ENCODE measurements around the gene ABCB8. TPM values are rescaled to one million over a fixed set of nuclear protein-coding genes. Genes with fewer than 3 reads are reported as not detected.

Gene ABCB8
- total and polyA plus RNA-seq, 9 of the 15 experiments (the other 6 are each of a cell fraction or from before 2014, with no cell fraction given) = 7.6 to 106 (median 36.3) TPM

DNA sequence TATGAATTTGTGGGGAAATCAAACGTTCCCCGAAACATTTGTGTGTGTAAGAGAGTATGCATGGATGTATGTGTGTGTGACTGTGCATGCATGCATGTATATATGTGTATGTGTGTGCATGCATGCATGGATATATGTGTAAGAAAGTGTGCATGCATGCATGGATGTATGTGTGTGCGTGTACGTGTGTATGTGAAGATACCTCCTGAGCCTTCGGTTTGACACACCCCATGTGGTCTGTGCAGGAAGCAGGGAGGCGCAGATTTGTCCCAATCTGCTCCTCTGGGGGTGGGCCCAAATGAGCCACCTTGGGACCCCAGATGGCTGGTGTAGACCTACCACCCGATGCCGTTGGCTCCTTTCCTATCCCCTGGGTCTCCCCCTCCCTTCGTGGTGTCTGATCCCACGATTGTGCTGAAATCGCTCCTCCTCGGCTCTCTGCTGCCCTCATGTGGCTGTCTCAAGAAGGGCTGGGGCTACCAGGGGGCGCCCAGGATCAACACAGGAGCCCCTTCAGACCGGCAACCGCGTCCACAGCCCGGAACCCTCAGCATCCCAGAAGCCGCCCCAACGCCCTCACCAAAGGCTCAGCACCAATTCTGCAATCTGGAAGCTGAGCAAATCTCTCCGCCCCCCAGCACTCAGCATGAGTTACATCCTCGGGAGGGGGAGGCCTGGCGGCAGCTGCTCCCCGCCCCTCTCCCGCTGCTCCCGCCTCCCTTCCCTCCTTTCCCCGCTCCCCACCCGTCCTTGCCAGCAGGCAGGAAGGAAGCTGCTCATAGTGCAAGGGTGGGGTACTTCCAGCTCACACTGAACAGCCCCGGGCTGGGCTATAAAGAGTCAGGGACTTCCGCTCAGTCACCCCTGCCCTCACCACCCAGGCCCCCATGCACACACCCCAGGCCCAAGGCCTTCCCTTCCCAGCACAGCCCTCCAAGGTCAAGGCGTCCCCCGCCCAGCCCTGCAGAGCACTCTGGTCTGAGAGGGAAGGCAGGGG is 39.7 kb upstream of the ABCB8 start (continued):
- TF ChIP-seq KLF16 (IDR thresholded peaks at IDR 0.05) (peak; percentile 63), NCOA2 (IDR thresholded peaks at IDR 0.05; ENCODE audit: partially characterized antibody in 2 of 2) (no peak), ZNF146 (CRISPR knock-in tag; IDR thresholded peaks at IDR 0.05; ENCODE audit: unreplicated experiment) (no peak), E2F8 (IDR thresholded peaks at IDR 0.05; ENCODE audit: low read depth, partially characterized antibody) (no peak), BRD4 (IDR thresholded peaks at IDR 0.05) (no peak), SMAD1 (IDR thresholded peaks at IDR 0.05; ENCODE audit: low read depth, low read length, partially characterized antibody) (no peak), MEIS2 (IDR thresholded peaks at IDR 0.05; ENCODE audit: partially characterized antibody) (no peak), PPARD (CRISPR knock-in tag; IDR thresholded peaks at IDR 0.05) (no peak), PRMT5 (CRISPR knock-in tag; IDR thresholded peaks at IDR 0.05) (no peak), ZNF165 (CRISPR knock-in tag; IDR thresholded peaks at IDR 0.05; ENCODE audit: borderline replicate concordance) (no peak), MTA3 (IDR thresholded peaks at IDR 0.05; ENCODE audit: borderline replicate concordance) (peak; percentile 67; the same call in 1 of the 2 replicates), SLC30A9 (CRISPR knock-in tag; IDR thresholded peaks at IDR 0.05) (no peak), NFIX (CRISPR knock-in tag; IDR thresholded peaks at IDR 0.05; ENCODE audit: low read depth) (no peak), ZBED1 (IDR thresholded peaks at IDR 0.05) (no peak), HDAC6 (IDR thresholded peaks at IDR 0.05; ENCODE audit: low read depth, low read length) (no peak), ZNF766 (CRISPR knock-in tag; conservative IDR thresholded peaks at IDR 0.05) (no peak), BRD9 (IDR thresholded peaks at IDR 0.05; ENCODE audit: low read depth, partially characterized antibody) (no peak), NR4A1 (CRISPR knock-in tag; IDR thresholded peaks at IDR 0.05) (no peak), NR4A1 (tag; IDR thresholded peaks at IDR 0.05) (no peak), TARDBP (IDR thresholded peaks at IDR 0.05) (no peak; the same call in 1 of the 2 replicates), ZBTB43 (CRISPR knock-in tag; IDR thresholded peaks at IDR 0.05) (no peak), ILF3 (IDR thresholded peaks at IDR 0.05; ENCODE audit: borderline replicate concordance) (no peak), ZNF589 (CRISPR knock-in tag; IDR thresholded peaks at IDR 0.05; ENCODE audit: low read depth) (no peak)
- TF ChIP-seq, protein P1, sequence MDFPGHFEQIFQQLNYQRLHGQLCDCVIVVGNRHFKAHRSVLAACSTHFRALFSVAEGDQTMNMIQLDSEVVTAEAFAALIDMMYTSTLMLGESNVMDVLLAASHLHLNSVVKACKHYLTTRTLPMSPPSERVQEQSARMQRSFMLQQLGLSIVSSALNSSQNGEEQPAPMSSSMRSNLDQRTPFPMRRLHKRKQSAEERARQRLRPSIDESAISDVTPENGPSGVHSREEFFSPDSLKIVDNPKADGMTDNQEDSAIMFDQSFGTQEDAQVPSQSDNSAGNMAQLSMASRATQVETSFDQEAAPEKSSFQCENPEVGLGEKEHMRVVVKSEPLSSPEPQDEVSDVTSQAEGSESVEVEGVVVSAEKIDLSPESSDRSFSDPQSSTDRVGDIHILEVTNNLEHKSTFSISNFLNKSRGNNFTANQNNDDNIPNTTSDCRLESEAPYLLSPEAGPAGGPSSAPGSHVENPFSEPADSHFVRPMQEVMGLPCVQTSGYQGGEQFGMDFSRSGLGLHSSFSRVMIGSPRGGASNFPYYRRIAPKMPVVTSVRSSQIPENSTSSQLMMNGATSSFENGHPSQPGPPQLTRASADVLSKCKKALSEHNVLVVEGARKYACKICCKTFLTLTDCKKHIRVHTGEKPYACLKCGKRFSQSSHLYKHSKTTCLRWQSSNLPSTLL (IDR thresholded peaks at IDR 0.05) = no peak

Measured in K562 (cell line).